Measurements from ENCODE around the gene C11orf86.

C11orf86 gene

GRCh38 chr11:67022961-67023956, 48.2 kb downstream of the C11orf86 start, which contains the start of gene SYT12:
SYT12 (plus strand) TSS chr11:67023134; CDS start chr11:67030145, 7,011 bp downstream.
- no peaks in the 10 kb centered on the region for H3K9me3 ChIP-seq (ENCODE audit: low read depth, low read length)
- no peak within 1 kb of the TSS for H3K27ac ChIP-seq
- no peak within 1 kb of the TSS for H3K9ac ChIP-seq (ENCODE audit: insufficient read length)
- TF ChIP-seq EZH2 (IDR thresholded peaks at IDR 0.05) (no peak), FOXP2 (optimal IDR thresholded peaks at IDR 0.05; ENCODE audit: control extremely low read depth, extremely low read length, insufficient read depth) (no peak)
- DNase-seq (ENCODE audit: low read depth, low spot score): no peak
- peak within 1 kb of the TSS; percentile 53 for H3K4me3 ChIP-seq
- H3K36me3 ChIP-seq (ENCODE audit: insufficient read depth, low read length): no peaks in the 10 kb centered on the region

GRCh38 chr11:67023957-67024353, 48.9 kb downstream of the C11orf86 start:
- Histone ChIP-seq H3K9ac (ENCODE audit: insufficient read length) (no peak overlapping the region), H3K36me3 (ENCODE audit: insufficient read depth, low read length) (no peaks in the 10 kb centered on the region), H3K4me3 (no peak overlapping the region), H3K9me3 (ENCODE audit: low read depth, low read length) (no peaks in the 10 kb centered on the region), H3K27ac (no peak overlapping the region)
- DNase-seq (ENCODE audit: low read depth, low spot score): no peak
- no peak for TF ChIP-seq POLR2AphosphoS5 (IDR thresholded peaks at IDR 0.05; ENCODE audit: borderline replicate concordance, low read depth, low read length)
- TF ChIP-seq FOXP2 (optimal IDR thresholded peaks at IDR 0.05; ENCODE audit: control extremely low read depth, extremely low read length, insufficient read depth): no peak
- TF ChIP-seq EZH2 (IDR thresholded peaks at IDR 0.05): no peak

GRCh38 chr11:67024410-67024809, 49.3 kb downstream of the C11orf86 start:
- H3K36me3 ChIP-seq (ENCODE audit: insufficient read depth, low read length): no peaks in the 10 kb centered on the region
- H3K27ac ChIP-seq: no peak overlapping the region
- no peak for DNase-seq (ENCODE audit: low read depth, low spot score)
- peak overlapping the region; percentile 29; the same call in 1 of the 2 replicates for H3K4me3 ChIP-seq
- no peaks in the 10 kb centered on the region for H3K9me3 ChIP-seq (ENCODE audit: low read depth, low read length)
- TF ChIP-seq POLR2AphosphoS5 (IDR thresholded peaks at IDR 0.05; ENCODE audit: borderline replicate concordance, low read depth, low read length) (peak; percentile 42; the same call in 1 of the 2 replicates), FOXP2 (optimal IDR thresholded peaks at IDR 0.05; ENCODE audit: control extremely low read depth, extremely low read length, insufficient read depth) (no peak)
- H3K9ac ChIP-seq (ENCODE audit: insufficient read length): no peak overlapping the region

- DNase-seq (ENCODE audit: low read depth, low spot score): no peak
- Histone ChIP-seq H3K9me3 (ENCODE audit: low read depth, low read length) (no peaks in the 10 kb centered on the region), H3K9ac (ENCODE audit: insufficient read length) (no peak overlapping the region), H3K27ac (no peak overlapping the region), H3K36me3 (ENCODE audit: insufficient read depth, low read length) (no peaks in the 10 kb centered on the region), H3K4me3 (no peak overlapping the region)
- TF ChIP-seq EZH2 (IDR thresholded peaks at IDR 0.05) (no peak), POLR2AphosphoS5 (IDR thresholded peaks at IDR 0.05; ENCODE audit: borderline replicate concordance, low read depth, low read length) (no peak), FOXP2 (optimal IDR thresholded peaks at IDR 0.05; ENCODE audit: control extremely low read depth, extremely low read length, insufficient read depth) (no peak)
These were observed 49.9 kb downstream of the C11orf86 start for GRCh38 chr11:67024966-67025365.

GRCh38 chr11:67025750-67026149, 50.6 kb downstream of the C11orf86 start:
- DNase-seq (ENCODE audit: low read depth, low spot score): no peak
- no peaks in the 10 kb centered on the region for H3K36me3 ChIP-seq (ENCODE audit: insufficient read depth, low read length)

More at GRCh38 chr11:67025750-67026149, 50.6 kb downstream of the C11orf86 start:
- no peak overlapping the region for H3K27ac ChIP-seq
- no peak for TF ChIP-seq EZH2 (IDR thresholded peaks at IDR 0.05)
- no peak for TF ChIP-seq FOXP2 (optimal IDR thresholded peaks at IDR 0.05; ENCODE audit: control extremely low read depth, extremely low read length, insufficient read depth)
- no peak for TF ChIP-seq POLR2AphosphoS5 (IDR thresholded peaks at IDR 0.05; ENCODE audit: borderline replicate concordance, low read depth, low read length)
- no peak overlapping the region for H3K9ac ChIP-seq (ENCODE audit: insufficient read length)
- H3K9me3 ChIP-seq (ENCODE audit: low read depth, low read length): no peaks in the 10 kb centered on the region
- H3K4me3 ChIP-seq: no peak overlapping the region

Measured in SK-N-MC (cell line).